Stimulated activated naive CD4-positive, alpha-beta T cell treated with Interleukin-2 at 50 U/mL for 16 hours (primary cell): ENCODE results near the gene KIRREL3.

Source experiments
- DNase-seq: peaks from one replicate; lab custom pipeline; 2025; lab: John Stamatoyannopoulos, UW

Gene KIRREL3

GRCh38 chr11:126782810-126783209 lies 217.8 kb downstream of the KIRREL3 start:
- no peak for DNase-seq

DNA sequence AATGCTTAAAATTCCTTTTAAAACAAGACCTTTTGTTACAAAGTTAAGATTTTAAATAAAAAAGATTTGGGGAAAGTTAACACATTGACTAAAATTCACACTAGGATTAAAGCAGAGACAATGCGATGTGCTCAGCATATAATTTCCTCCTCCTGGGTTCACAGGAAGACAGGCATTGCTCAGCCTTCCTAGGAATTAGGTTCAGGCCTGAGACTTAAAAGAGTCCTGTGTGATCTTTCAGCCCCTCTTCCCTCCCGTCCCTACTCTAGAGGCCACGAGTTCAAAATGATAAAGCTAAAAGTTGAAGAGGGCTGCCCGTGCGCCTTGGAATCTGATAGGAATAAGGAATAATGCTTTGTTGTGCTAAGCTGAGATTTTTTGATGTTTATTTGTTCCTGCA lies 218.6 kb downstream of the KIRREL3 start:
- no peak for DNase-seq

DNA sequence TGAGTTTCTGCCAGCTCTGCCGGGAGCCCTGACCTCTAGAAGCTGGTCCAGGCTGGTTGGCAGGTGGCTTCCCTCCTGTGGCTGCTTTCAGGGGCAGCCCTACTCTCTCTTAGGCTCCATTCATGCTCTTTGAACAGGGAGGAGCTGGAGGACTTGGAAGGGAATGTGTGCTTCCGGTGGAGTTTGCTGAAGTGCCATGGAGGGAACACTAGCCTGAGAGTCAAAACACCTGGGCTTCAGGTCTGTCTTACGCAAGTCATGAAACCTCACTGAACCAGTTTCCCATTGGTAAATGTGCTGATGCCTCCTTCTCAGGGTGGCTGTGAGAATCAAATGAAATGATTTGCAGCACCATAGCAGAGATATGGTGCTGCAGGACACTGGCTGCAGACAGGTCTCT lies 224.5 kb downstream of the KIRREL3 start:
- no peak for DNase-seq

DNA sequence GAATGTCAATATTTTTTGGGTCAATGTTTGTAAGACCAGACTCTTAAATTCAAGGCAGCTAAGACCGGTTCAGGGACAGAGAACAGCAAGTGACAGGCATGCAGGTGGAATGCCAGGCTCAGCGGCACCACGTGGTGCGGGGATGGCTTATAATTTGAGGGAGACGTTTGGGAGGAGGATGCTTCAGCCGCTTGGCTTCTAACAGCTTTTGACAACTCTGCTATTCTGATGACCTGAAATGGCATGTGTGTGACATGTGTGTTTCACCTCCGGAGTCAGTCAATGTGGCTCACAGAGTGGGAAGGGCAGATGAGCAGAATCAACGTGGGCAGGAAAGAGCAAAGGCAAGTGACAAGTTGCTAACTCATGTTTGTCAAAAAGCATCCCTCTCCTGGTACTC lies 228.3 kb downstream of the KIRREL3 start:
- DNase-seq = no peak

DNA sequence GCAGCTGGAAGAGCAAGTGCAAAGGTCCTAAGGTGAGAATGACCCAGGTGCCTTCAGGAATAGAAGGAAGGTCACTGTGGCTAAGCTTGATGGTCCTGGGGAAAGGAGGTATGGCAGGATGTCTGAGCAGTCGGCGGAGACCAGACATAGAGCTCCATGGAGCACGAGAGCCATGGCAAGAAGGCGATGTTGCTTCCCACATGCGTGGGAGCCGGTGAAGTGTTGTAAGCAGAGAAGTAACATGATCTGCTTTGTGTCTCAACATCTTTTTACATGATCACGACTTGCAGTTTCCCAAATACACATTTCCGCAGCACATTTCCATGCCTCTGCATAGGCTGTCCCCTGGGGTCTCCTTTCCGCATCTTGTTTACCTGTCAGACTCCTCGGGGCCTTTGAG lies 231.9 kb downstream of the KIRREL3 start:
- no peak for DNase-seq

GRCh38 chr11:126766440-126766839 lies 234.1 kb downstream of the KIRREL3 start:
- no peak for DNase-seq

GRCh38 chr11:126765196-126765595 lies 235.4 kb downstream of the KIRREL3 start:
- DNase-seq = no peak

GRCh38 chr11:126764231-126764630 lies 236.3 kb downstream of the KIRREL3 start:
- DNase-seq = no peak

DNA sequence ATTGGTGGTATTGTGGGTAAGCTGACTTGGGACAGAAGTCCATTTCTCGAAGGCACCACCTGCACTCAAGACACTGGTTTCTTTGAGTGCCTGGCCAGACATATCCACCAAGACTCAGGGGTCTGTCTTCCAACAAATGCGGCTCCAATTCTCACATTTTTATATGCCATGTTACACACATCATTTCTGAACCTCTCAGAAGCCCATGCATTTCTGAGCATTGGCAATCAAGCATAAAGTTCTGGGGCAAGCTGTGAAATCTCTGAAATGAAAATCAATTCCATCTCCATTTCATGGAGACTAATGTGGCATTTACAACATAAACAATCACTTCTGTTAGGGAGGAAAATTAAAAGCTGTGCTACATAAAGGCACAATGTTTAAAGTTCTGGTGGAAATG lies 243.7 kb downstream of the KIRREL3 start:
- DNase-seq = no peak

GRCh38 chr11:126756421-126756820 lies 244.1 kb downstream of the KIRREL3 start:
- no peak for DNase-seq

GRCh38 chr11:126755526-126755925 lies 245.0 kb downstream of the KIRREL3 start:
- DNase-seq = no peak

GRCh38 chr11:126754591-126755426 lies 245.8 kb downstream of the KIRREL3 start:
- no peak for DNase-seq

- DNase-seq = no peak
These were observed 246.6 kb downstream of the KIRREL3 start for GRCh38 chr11:126753990-126754389.

DNA sequence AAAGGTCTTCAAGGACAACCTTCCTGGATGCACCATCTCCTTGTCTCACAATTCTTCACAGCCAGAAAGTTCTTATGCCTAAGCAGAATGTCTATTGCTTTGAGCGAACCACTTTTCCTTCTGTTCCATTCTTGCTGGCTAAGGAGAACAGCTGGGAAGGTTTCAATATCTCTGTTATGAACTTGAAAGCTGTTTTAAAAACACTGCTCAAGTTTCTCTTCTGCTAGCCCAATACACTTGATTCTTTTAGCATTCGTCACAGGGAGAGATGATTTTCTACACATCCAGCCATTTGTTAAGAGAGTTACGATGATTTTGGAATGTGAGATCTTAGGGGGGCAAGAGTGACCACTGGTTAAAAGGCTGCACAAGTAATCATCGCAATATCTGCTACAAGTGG lies 249.3 kb downstream of the KIRREL3 start:
- no peak for DNase-seq

DNA sequence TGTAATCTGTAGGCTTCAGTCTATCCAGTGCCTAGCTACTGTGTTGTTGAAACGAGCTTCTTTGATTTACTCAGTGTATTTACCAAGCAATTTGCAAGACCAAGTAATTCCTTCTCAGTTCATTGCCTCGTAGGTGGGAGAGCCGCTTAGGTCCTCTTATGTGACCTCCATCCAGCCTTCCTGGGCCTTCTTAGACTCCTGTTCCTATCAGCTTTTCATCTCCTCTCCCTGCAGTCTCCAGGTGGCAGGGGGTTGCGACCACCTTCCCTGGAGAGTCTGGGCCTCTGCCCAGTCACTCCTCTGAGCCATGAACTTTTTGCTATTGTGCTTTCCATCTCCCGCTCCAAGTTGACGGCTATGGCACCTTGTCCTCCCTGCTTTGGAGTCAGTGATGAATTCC lies 251.8 kb downstream of the KIRREL3 start:
- no peak for DNase-seq

GRCh38 chr11:126748100-126748791 lies 252.3 kb downstream of the KIRREL3 start:
- no peak for DNase-seq

DNA sequence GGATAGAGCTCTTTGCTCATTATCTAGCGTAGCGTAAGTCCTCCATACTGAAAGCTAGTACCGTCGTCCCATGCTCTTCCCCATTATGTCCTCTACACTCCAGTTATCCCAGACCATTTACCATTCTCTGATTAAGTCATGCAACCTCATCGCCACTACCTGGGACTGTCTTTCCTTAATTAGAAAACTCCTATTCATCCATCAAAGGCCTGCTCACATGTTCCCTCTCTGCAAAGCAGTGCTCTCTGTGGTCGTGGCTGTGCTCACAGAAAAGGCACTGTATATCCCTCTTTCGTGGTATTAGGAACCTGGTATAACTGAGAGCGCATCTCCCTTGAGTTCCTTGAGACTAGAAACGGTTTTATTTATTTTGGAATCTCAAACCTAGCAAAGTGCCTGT lies 253.3 kb downstream of the KIRREL3 start:
- DNase-seq = no peak

GRCh38 chr11:126746443-126746842 lies 254.1 kb downstream of the KIRREL3 start:
- no peak for DNase-seq

DNA sequence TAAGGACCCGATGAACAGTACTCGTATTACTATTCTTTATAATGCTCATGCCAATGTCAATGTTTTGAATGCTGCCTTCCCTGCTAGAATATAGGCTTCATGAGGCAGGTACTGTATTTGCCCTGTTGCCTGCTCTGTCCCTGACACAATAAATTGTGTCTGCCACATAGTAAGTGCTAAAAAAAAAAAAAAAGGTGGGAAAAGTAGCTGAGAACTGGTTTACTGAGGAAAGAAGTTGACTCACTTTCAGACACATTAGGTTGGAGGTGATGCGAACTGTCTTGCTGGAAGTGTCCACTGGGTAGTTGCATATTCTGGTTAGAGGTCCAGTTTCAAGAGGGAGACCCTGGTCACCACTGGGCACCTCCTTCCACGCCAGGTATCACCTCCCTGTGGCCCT lies 255.9 kb downstream of the KIRREL3 start:
- DNase-seq = no peak

GRCh38 chr11:126743628-126744027 lies 256.9 kb downstream of the KIRREL3 start:
- no peak for DNase-seq

GRCh38 chr11:126742582-126742981 lies 258.0 kb downstream of the KIRREL3 start:
- no peak for DNase-seq

DNA sequence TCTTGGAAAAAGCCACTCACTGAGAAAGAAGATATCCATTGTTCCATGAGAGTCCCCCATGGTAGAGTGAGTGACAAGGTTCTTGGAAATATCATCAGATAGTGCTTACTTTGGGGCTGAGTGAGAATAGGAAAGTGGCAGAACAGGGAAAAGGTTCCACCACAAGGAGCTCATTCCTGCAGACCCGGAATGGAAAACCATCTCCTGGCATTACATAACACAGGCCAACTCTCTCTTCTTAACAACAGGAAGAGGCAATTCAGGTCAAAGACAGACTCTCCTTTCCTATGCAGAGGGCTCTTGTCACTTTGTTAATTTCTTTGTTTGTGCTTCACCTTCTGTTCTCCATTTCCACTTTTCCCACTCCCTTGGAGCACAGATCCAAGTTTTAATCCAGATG lies 259.7 kb downstream of the KIRREL3 start:
- no peak for DNase-seq

DNA sequence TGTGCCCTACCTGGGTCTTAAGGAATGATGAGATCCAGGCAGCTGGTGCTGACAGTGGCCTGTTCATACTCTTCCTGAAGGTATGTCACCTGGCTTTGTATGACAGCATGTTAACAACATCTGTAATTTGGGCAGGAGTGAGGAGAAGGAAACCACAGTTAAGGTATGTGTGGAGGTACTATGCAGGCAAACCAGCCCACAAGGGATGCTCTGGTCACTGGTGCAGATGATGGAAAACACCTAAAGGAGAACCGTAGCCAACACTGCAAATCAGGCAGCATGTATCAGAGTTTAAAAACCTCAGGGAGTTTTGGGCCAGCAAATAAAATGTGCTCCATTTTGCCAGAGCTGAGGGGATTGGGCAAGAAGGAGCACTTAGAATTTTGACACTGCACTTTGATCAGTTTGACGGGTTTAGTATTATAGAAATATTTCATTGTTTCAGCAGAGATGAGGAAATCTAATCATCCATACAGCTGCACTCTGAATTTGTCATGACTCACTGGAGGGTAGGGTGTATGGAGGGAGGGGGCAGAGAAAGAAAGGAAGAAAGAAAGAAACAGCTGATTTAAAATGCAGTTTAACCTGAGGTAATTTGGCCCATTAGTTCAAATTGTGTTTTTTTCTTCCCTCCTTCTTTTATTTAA lies 260.9 kb downstream of the KIRREL3 start:
- no peak for DNase-seq
